K562 (cell line): ENCODE results near the gene CMIP. TPM values are rescaled to one million over a fixed set of nuclear protein-coding genes. Genes with fewer than 3 reads are reported as not detected.

Experiments used
- GTF2E2 ChIP-seq: fragments of 200-800 bp; sonication (Bioruptor generic); IDR thresholded peaks from 2 replicates; pipeline ENCODE4 v1.6.1; 2016; ENCODE audit warnings: missing genetic modification characterization, missing compliant biosample characterization
- HMBOX1 ChIP-seq: sonication (generic); IDR thresholded peaks from 2 replicates; pipeline ENCODE4 v1.6.1; 2016
- ID3 ChIP-seq, 2 experiments: fragments of 250-450 bp in 1 of 2; fragments of 450-650 bp in 1 of 2; sonication (Bioruptor Pico) in 1 of 2; IDR thresholded peaks; 2 replicates each; pipeline versions ENCODE4 v1.6.1 to v1.8.0; 2016 to 2021; ENCODE audit warnings: mild to moderate bottlenecking in 2 of 2, moderate library complexity in 2 of 2, missing compliant biosample characterization in 1 of 2, missing genetic modification characterization in 1 of 2
- MGA ChIP-seq: fragments of 450-650 bp; IDR thresholded peaks from 2 replicates; pipeline ENCODE4 v1.6.1; 2016; ENCODE audit warnings: mild to moderate bottlenecking, moderate library complexity
- ZKSCAN8 ChIP-seq: fragments of 200-800 bp; sonication (Bioruptor generic); IDR thresholded peaks from 2 replicates; pipeline ENCODE4 v1.6.1; 2016; ENCODE audit warnings: missing genetic modification characterization, missing compliant biosample characterization
- ZNF431 ChIP-seq: sonication (generic); formaldehyde crosslinking; IDR thresholded peaks from 2 replicates; pipeline ENCODE4 v1.8.0; 2022; ENCODE audit warnings: mild to moderate bottlenecking, missing genetic modification reagents
- polyA plus RNA-seq, 8 experiments: library from polyadenylated mRNA; depleted of rRNA in 4 of 8; stranded (reverse) in 5 of 8; unstranded in 3 of 8; fragments of >200 nt; fragmentation: Nextera tagmentation in 2 of 8; fragmentation: Illumina TruSeq in 1 of 8; extraction: Ambion mirVana in 2 of 8; extraction: Trizol in 1 of 8; gene quantifications; 2 replicates each; pipeline versions ENCODE4 v1.2.1 to v1.2.3, GENCODE V29; 2011 to 2014; ENCODE audit warnings: inconsistent platforms in 1 of 8, missing spikeins in 1 of 8
- total RNA-seq, 7 experiments: library from RNA; depleted of rRNA in 6 of 7; stranded (reverse); fragments of >200 nt in 6 of 7; fragmentation: Illumina TruSeq in 2 of 7; extraction: Trizol in 2 of 7; gene quantifications; 2 replicates each; pipeline versions ENCODE4 v1.2.1 to v1.2.3, GENCODE V29; 2011 to 2021; ENCODE audit warnings: low replicate concordance in 1 of 7

Gene CMIP
- total and polyA plus RNA-seq, 9 of the 15 experiments (the other 6 are each of a cell fraction or from before 2014, with no cell fraction given): 0.94 to 82.5 (median 10.3) TPM

DNA sequence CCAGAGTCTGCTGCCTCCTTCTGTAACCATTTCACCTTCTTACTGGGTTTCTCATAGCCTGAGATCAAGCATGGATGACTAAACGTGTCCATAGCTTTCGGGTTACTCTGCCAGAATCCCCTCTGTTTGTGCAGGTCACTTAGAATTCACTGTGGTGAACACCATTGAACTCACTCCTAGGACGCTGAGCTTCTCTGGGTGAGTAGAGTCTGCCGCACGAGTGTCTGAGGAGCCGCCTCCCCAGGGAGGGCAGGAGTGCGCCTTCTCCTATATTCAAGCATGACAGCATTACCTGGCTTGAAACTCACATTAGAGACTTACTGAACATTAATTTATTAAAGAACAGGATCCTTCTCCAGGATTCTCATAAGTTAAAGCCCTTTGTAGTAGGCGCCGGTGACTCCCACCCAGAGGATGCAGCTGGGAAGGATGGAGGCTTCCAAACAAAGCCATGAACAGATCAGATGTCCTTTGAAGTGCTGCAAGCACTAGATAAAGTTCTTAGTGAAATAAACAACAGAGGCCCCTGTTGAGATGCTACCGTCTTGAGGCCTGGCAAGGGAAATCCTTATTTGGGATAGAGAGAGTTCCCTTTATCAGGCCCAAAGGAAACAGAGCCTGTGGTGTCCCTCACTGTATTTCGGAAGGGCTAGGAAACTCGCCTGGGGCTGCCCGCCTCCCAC, 189.9 kb downstream of the CMIP start (continued):
- TF ChIP-seq HMBOX1 (0 out of 2 replicates have a peak, but pooled peaks have one; percentile 22), GTF2E2 (tag) (no peak; the same call in none of the 2 replicates), ZNF431 (CRISPR knock-in tag) (no peak), ID3 (CRISPR knock-in tag; IDR thresholded peaks at IDR 0.05) (no peak), ID3 (tag; IDR thresholded peaks at IDR 0.05) (peak; percentile 7; the same call in 1 of the 2 replicates), MGA (no peak), ZKSCAN8 (CRISPR knock-in tag) (peak; percentile 88)
